Measurements from ENCODE around the gene DYDC2.

DNA sequence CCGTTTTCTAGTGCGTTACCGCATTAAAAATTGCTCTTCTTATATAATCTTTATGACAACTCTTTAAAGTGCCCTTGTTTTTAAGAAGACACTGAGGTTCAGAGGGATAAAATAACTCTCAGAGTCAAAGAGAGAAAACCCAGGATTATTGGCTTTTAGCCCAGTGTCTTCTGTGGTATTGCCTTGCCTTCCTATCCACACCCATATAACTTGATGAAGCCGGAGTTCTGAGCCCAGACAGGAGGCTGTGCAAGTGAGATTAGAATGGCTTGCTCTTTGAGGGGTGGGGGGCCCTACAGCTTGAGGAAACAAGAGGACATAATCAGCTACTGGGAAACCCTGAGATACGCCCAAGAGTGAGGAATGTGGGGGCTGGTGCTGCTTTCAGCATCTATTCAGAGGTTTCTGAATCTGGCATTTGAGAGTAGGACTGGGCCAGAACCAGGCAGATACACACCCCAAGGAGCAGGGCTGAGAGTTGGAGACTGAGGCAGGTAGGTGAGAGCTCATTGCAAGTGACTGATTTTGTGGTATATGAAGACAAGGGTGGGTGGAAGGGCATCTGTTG, 54.1 kb downstream of the DYDC2 start:
- TF ChIP-seq POLR2A (IDR thresholded peaks at IDR 0.05) (no peak), EP300 (IDR thresholded peaks at IDR 0.05) (no peak), POLR2AphosphoS5 (IDR thresholded peaks at IDR 0.05) (no peak)
- TF ChIP-seq, protein P1, sequence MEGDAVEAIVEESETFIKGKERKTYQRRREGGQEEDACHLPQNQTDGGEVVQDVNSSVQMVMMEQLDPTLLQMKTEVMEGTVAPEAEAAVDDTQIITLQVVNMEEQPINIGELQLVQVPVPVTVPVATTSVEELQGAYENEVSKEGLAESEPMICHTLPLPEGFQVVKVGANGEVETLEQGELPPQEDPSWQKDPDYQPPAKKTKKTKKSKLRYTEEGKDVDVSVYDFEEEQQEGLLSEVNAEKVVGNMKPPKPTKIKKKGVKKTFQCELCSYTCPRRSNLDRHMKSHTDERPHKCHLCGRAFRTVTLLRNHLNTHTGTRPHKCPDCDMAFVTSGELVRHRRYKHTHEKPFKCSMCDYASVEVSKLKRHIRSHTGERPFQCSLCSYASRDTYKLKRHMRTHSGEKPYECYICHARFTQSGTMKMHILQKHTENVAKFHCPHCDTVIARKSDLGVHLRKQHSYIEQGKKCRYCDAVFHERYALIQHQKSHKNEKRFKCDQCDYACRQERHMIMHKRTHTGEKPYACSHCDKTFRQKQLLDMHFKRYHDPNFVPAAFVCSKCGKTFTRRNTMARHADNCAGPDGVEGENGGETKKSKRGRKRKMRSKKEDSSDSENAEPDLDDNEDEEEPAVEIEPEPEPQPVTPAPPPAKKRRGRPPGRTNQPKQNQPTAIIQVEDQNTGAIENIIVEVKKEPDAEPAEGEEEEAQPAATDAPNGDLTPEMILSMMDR (IDR thresholded peaks at IDR 0.05) = no peak
